K562 (cell line): Measurements from ENCODE around the gene SRSF5. TPM values are rescaled to one million over a fixed set of nuclear protein-coding genes. Genes with fewer than 3 reads are reported as not detected.
A peak's percentile ranks its signal among the peaks of the same experiment; 100 is the strongest.

ENCODE experiments used
- CBFA2T3 ChIP-seq: fragments of 450-650 bp; IDR thresholded peaks from 2 replicates; pipeline ENCODE4 v1.6.1; 2017
- DPF2 ChIP-seq: fragments of 450-650 bp; IDR thresholded peaks from 2 replicates; pipeline ENCODE4 v1.6.1; 2016
- LCOR ChIP-seq: sonication (generic); formaldehyde crosslinking; IDR thresholded peaks from 2 replicates; pipeline ENCODE4 v1.8.0; 2022; ENCODE audit warnings: mild to moderate bottlenecking, missing genetic modification reagents
- MEF2A ChIP-seq: IDR thresholded peaks from 2 replicates; pipeline ENCODE4 v1.6.1; 2011; ENCODE audit warnings: low read depth, mild to moderate bottlenecking, low read length, moderate library complexity; ENCODE audit not compliant: control insufficient read depth
- MLLT1 ChIP-seq, 2 experiments: fragments of 450-650 bp; IDR thresholded peaks; 2 replicates each; pipeline ENCODE4 v1.6.1; 2016
- NFXL1 ChIP-seq: fragments of 450-650 bp; formaldehyde crosslinking; IDR thresholded peaks from 2 replicates; pipeline ENCODE4 v1.4.0; 2021; ENCODE audit warnings: mild to moderate bottlenecking
- NRF1 ChIP-seq, 2 experiments: fragments of 450-650 bp; IDR thresholded peaks in 1 of 2; conservative IDR thresholded peaks in 1 of 2; 2 replicates each; pipeline ENCODE4 v1.6.1; 2014; ENCODE audit warnings: mild to moderate bottlenecking in 2 of 2
- PHF8 ChIP-seq: fragments of 200-600 bp; sonication (generic); IDR thresholded peaks from 2 replicates; pipeline ENCODE4 v1.6.1; 2012; ENCODE audit warnings: mixed run types, mild to moderate bottlenecking, inconsistent platforms, low read length, moderate library complexity, borderline replicate concordance
- POLR2B ChIP-seq: fragments of 450-650 bp; IDR thresholded peaks from 2 replicates; pipeline ENCODE4 v1.6.1; 2018; ENCODE audit warnings: low read depth; ENCODE audit not compliant: partially characterized antibody
- RBM14 ChIP-seq: fragments of 200-400 bp; formaldehyde crosslinking; IDR thresholded peaks from 2 replicates; pipeline ENCODE4 v1.6.1; 2018; ENCODE audit warnings: low read depth, mild to moderate bottlenecking, low read length, moderate library complexity, borderline replicate concordance; ENCODE audit not compliant: insufficient read depth
- RFX5 ChIP-seq: IDR thresholded peaks from 2 replicates; pipeline ENCODE4 v1.6.1; 2011; ENCODE audit warnings: low read depth, mild to moderate bottlenecking, improper control_type of control experiment, low read length
- TBP ChIP-seq: optimal IDR thresholded peaks from 2 replicates; pipeline ENCODE3; 2011; ENCODE audit warnings: low read depth, low read length, improper control_type of control experiment
- ZBTB2 ChIP-seq: fragments of 450-650 bp; IDR thresholded peaks from 2 replicates; pipeline ENCODE4 v1.6.1; 2016; ENCODE audit warnings: antibody characterized with exemption
- ZBTB9 ChIP-seq: fragments of 450-650 bp; formaldehyde crosslinking; IDR thresholded peaks from 2 replicates; pipeline ENCODE4 v1.4.0; 2020; ENCODE audit warnings: mild to moderate bottlenecking, moderate library complexity
- ZFP1 ChIP-seq: fragments of 450-650 bp; formaldehyde crosslinking; IDR thresholded peaks from 2 replicates; pipeline ENCODE4 v1.4.0; 2020; ENCODE audit warnings: mild to moderate bottlenecking, mixed read lengths
- ZNF175 ChIP-seq: fragments of 200-800 bp; sonication (Bioruptor generic); IDR thresholded peaks from 2 replicates; pipeline ENCODE4 v1.6.1; 2016; ENCODE audit warnings: low read depth, mild to moderate bottlenecking, missing genetic modification characterization, missing compliant biosample characterization
- ZNF311 ChIP-seq: fragments of 250-450 bp; sonication (Bioruptor Pico); IDR thresholded peaks from 2 replicates; pipeline ENCODE4 v1.4.0; 2020; ENCODE audit warnings: mild to moderate bottlenecking, moderate library complexity
- polyA plus RNA-seq, 8 experiments: library from polyadenylated mRNA; depleted of rRNA in 4 of 8; stranded (reverse) in 5 of 8; unstranded in 3 of 8; fragments of >200 nt; fragmentation: Nextera tagmentation in 2 of 8; fragmentation: Illumina TruSeq in 1 of 8; extraction: Ambion mirVana in 2 of 8; extraction: Trizol in 1 of 8; gene quantifications; 2 replicates each; pipeline versions ENCODE4 v1.2.1 to v1.2.3, GENCODE V29; 2011 to 2014; ENCODE audit warnings: inconsistent platforms in 1 of 8, missing spikeins in 1 of 8
- total RNA-seq, 7 experiments: library from RNA; depleted of rRNA in 6 of 7; stranded (reverse); fragments of >200 nt in 6 of 7; fragmentation: Illumina TruSeq in 2 of 7; extraction: Trizol in 2 of 7; gene quantifications; 2 replicates each; pipeline versions ENCODE4 v1.2.1 to v1.2.3, GENCODE V29; 2011 to 2021; ENCODE audit warnings: low replicate concordance in 1 of 7
- TF ChIP-seq, protein P1 (sequence below): IDR thresholded peaks from 2 replicates; pipeline ENCODE4 v1.6.1; 2014; ENCODE audit warnings: antibody characterized with exemption
- TF ChIP-seq, protein P2 (sequence below): IDR thresholded peaks from 3 replicates; pipeline ENCODE4 v1.6.1; 2011; ENCODE audit warnings: borderline replicate concordance, mild to moderate bottlenecking, moderate library complexity; ENCODE audit not compliant: insufficient read length; ENCODE audit errors: extremely low read depth

The SRSF5 gene
- total and polyA plus RNA-seq, 9 of the 15 experiments (the other 6 are each of a cell fraction or from before 2014, with no cell fraction given), result 108 to 460 (median 212) TPM

DNA sequence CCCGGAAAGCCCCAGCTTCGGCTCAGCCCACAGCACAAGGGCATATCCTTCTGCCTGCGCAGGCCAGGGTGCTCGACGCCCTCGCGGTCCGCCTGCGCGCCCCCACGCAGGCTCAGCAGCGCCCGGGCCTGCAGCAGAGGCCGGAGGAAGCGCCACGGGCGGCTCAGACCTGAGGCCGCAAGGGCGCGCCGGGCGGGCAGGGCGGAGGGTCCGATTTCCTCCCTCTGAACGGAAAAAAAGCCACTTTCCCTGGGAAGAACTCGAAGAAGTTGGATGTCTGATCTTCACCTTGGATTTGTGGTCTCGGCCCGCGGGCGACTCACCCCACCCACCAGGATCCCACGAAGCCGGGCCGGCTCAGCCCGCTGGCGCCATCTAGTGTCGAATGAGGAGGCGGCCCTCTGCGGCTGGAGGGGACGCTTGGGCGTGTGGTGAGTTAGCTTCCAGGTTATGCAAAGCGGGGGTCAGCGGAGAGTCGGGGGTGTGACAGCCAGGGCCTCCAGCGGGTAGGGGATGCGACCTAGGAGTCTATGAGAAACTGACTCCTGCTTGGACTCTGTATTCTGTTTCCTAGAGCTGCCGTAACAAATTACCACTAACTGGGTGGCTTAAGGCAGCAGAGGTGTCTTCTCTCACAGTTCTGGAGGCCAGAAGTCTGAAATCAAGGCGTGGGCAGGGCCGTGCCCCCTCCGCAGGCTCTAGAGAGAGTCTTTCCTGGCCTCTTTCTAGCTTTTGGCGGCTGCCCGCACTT is 40.0 kb upstream of the SRSF5 start (continued):
- no peak for TF ChIP-seq NFXL1 (CRISPR knock-in tag)
- TF ChIP-seq MEF2A, result no peak
- no peak for TF ChIP-seq TBP
- TF ChIP-seq ZBTB9 (CRISPR knock-in tag), result 0 out of 2 replicates have a peak, but pooled peaks have one; percentile 17
- TF ChIP-seq ZFP1 (CRISPR knock-in tag), result no peak
- no peak for TF ChIP-seq RBM14
- TF ChIP-seq NRF1 (conservative IDR thresholded peaks at IDR 0.05 in 1 of 2, IDR thresholded peaks at IDR 0.05 in 1 of 2), result peak; percentile 85 to 87
- no peak for TF ChIP-seq RFX5
- TF ChIP-seq DPF2, result no peak
- TF ChIP-seq MLLT1 (IDR thresholded peaks at IDR 0.05), result no peak
- TF ChIP-seq, protein P1, sequence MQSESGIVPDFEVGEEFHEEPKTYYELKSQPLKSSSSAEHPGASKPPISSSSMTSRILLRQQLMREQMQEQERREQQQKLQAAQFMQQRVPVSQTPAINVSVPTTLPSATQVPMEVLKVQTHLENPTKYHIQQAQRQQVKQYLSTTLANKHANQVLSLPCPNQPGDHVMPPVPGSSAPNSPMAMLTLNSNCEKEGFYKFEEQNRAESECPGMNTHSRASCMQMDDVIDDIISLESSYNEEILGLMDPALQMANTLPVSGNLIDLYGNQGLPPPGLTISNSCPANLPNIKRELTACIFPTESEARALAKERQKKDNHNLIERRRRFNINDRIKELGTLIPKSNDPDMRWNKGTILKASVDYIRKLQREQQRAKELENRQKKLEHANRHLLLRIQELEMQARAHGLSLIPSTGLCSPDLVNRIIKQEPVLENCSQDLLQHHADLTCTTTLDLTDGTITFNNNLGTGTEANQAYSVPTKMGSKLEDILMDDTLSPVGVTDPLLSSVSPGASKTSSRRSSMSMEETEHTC, result no peak
- peak; percentile 61; the same call in 1 of the 2 replicates for TF ChIP-seq ZBTB2
- TF ChIP-seq, protein P2, sequence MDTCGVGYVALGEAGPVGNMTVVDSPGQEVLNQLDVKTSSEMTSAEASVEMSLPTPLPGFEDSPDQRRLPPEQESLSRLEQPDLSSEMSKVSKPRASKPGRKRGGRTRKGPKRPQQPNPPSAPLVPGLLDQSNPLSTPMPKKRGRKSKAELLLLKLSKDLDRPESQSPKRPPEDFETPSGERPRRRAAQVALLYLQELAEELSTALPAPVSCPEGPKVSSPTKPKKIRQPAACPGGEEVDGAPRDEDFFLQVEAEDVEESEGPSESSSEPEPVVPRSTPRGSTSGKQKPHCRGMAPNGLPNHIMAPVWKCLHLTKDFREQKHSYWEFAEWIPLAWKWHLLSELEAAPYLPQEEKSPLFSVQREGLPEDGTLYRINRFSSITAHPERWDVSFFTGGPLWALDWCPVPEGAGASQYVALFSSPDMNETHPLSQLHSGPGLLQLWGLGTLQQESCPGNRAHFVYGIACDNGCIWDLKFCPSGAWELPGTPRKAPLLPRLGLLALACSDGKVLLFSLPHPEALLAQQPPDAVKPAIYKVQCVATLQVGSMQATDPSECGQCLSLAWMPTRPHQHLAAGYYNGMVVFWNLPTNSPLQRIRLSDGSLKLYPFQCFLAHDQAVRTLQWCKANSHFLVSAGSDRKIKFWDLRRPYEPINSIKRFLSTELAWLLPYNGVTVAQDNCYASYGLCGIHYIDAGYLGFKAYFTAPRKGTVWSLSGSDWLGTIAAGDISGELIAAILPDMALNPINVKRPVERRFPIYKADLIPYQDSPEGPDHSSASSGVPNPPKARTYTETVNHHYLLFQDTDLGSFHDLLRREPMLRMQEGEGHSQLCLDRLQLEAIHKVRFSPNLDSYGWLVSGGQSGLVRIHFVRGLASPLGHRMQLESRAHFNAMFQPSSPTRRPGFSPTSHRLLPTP, result no peak
- TF ChIP-seq POLR2B, result no peak
- TF ChIP-seq ZNF311 (CRISPR knock-in tag), result no peak
- TF ChIP-seq CBFA2T3, result no peak
- no peak for TF ChIP-seq LCOR (CRISPR knock-in tag)
- TF ChIP-seq PHF8, result peak; percentile 36; the same call in 1 of the 2 replicates
- TF ChIP-seq ZNF175 (CRISPR knock-in tag), result no peak
